Measurements from ENCODE around the gene CCNB2. TPM values are rescaled to one million over a fixed set of nuclear protein-coding genes. Genes with fewer than 3 reads are reported as not detected.
A peak's percentile ranks its signal among the peaks of the same experiment; 100 is the strongest.

The CCNB2 gene
- total and polyA plus RNA-seq, 9 of the 15 experiments (the other 6 are each of a cell fraction or from before 2014, with no cell fraction given) = 84.8 to 266 (median 124) TPM

GRCh38 chr15:59104912-59105732 is at the start of gene CCNB2 (continued):
- TF ChIP-seq TRIM24 (IDR thresholded peaks at IDR 0.05) (peak in 1 of 2 experiments; percentile 30; a peak in 2 of 4 replicates), GABPA (tag; conservative IDR thresholded peaks at IDR 0.05; ENCODE audit: low read depth) (peak; percentile 39; the same call in 1 of the 2 replicates), TRIM25 (IDR thresholded peaks at IDR 0.05; ENCODE audit: borderline replicate concordance) (no peak), PREB (CRISPR knock-in tag; IDR thresholded peaks at IDR 0.05) (no peak), MXI1 (IDR thresholded peaks at IDR 0.05; ENCODE audit: low read depth, low read length) (no peak), BCOR (IDR thresholded peaks at IDR 0.05) (no peak), HNRNPUL1 (IDR thresholded peaks at IDR 0.05; ENCODE audit: low read length) (no peak), MEF2A (IDR thresholded peaks at IDR 0.05; ENCODE audit: control insufficient read depth, low read depth, low read length) (no peak), NCOA1 (IDR thresholded peaks at IDR 0.05; ENCODE audit: low read depth) (no peak), CTCF (IDR thresholded peaks at IDR 0.05 in 2 of 3, conservative IDR thresholded peaks at IDR 0.05 in 1 of 3; ENCODE audit: insufficient read depth in 2 of 3, low read depth in 1 of 3, low read length in 3 of 3) (no peak), ZNF280B (CRISPR knock-in tag; IDR thresholded peaks at IDR 0.05) (no peak), RBM15 (IDR thresholded peaks at IDR 0.05; ENCODE audit: insufficient read depth, low read length) (no peak), HMBOX1 (IDR thresholded peaks at IDR 0.05) (no peak), BACH1 (tag; IDR thresholded peaks at IDR 0.05) (no peak), CBFB (CRISPR knock-in tag; IDR thresholded peaks at IDR 0.05) (no peak), TSC22D4 (tag; IDR thresholded peaks at IDR 0.05) (no peak), ZSCAN29 (IDR thresholded peaks at IDR 0.05) (no peak), PRMT5 (CRISPR knock-in tag; IDR thresholded peaks at IDR 0.05) (no peak), ZFP36 (IDR thresholded peaks at IDR 0.05; ENCODE audit: low read depth, low read length, partially characterized antibody) (no peak), ATF4 (CRISPR knock-in tag; IDR thresholded peaks at IDR 0.05) (no peak), POLR2H (tag; IDR thresholded peaks at IDR 0.05; ENCODE audit: low read depth) (peak; percentile 89)
